ENCODE results near the gene CMTM5.

GRCh38 chr14:23388996-23389395, 12.2 kb downstream of the CMTM5 start:
- TF ChIP-seq POLR2AphosphoS5 (IDR thresholded peaks at IDR 0.05; ENCODE audit: low read depth, low read length) (no peak), POLR2A (IDR thresholded peaks at IDR 0.05; ENCODE audit: low read depth, low read length) (no peak), TAF1 (IDR thresholded peaks at IDR 0.05; ENCODE audit: borderline replicate concordance, low read depth, low read length) (no peak)
